IPS-20b (cell line): ENCODE measurements around the gene ATP11B.

ENCODE experiments used
- H3K27ac ChIP-seq: one replicate; pipeline ENCODE4 v1.5.1; 2013; ENCODE audit warnings: low read length
- H3K27me3 ChIP-seq: 2 replicates; pipeline ENCODE4 v1.6.1; 2013; ENCODE audit warnings: mild to moderate bottlenecking, low read length, inconsistent platforms; ENCODE audit not compliant: insufficient read depth
- H3K36me3 ChIP-seq: 2 replicates; pipeline ENCODE4 v1.6.1; 2013; ENCODE audit warnings: low read depth, mild to moderate bottlenecking, inconsistent platforms, low read length, moderate library complexity; ENCODE audit not compliant: insufficient read depth
- H3K4me1 ChIP-seq: 2 replicates; pipeline ENCODE4 v1.6.1; 2013; ENCODE audit warnings: mild to moderate bottlenecking, control low read depth, inconsistent platforms, low read length, moderate library complexity; ENCODE audit not compliant: insufficient read depth
- H3K4me3 ChIP-seq: 2 replicates; pipeline ENCODE4 v1.5.1; 2013; ENCODE audit warnings: mild to moderate bottlenecking, low read length, inconsistent platforms
- H3K9ac ChIP-seq: 2 replicates; pipeline ENCODE4 v1.6.1; 2013; ENCODE audit warnings: low read depth, mild to moderate bottlenecking, inconsistent platforms, low read length, moderate library complexity
- H3K9me3 ChIP-seq: 2 replicates; pipeline ENCODE4 v1.6.1; 2013; ENCODE audit warnings: mild to moderate bottlenecking, low read depth, low read length, inconsistent platforms; ENCODE audit not compliant: insufficient read depth

ATP11B gene

DNA sequence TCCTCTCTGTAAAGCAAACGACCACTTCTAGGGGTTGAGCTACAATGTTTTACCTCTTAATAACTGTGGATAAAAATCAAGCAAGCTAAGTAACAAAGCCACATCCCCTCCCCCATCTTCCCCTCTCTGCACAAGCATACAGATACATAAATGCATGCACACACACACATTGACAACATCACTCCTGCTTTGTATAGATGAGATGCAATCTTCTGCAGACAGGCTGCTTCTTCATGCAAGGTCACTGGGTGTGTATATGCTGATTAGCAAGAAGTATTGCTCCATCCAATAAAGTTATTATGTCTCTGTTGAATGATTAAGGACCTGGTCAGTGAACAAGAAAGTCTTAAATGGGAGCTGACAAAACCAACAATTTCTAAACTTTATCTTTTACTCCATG, 8.8 kb upstream of the ATP11B start:
- Histone ChIP-seq H3K9ac (no peak overlapping the region), H3K27ac (no peak overlapping the region), H3K4me1 (no peaks in the 10 kb centered on the region), H3K4me3 (no peak overlapping the region), H3K9me3 (no peaks in the 10 kb centered on the region), H3K27me3 (peaks cover 7% of the 10 kb centered on the region; the same call in 1 of the 2 replicates), H3K36me3 (no peaks in the 10 kb centered on the region)

DNA sequence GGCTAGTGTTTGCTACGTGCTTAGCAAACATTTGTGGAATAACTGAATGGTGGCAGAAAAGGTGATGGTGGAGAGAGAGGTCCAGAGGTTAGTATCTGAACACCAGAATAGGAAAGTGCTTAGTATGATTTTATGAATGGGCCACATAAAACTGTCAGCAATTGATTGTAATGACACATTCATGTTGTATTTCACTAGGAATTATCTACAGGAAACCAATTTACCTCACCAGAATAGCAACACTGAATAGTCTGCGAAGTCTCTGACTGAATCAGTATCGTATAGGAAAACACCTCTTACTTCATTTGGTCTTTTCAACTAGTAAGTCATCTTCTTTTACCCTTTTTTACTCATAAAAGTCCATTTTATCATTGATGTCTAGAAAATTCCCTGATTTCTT, 8.2 kb upstream of the ATP11B start:
- Histone ChIP-seq H3K4me1 (no peaks in the 10 kb centered on the region), H3K4me3 (no peak overlapping the region), H3K36me3 (no peaks in the 10 kb centered on the region), H3K27ac (no peak overlapping the region), H3K9me3 (no peaks in the 10 kb centered on the region), H3K9ac (no peak overlapping the region), H3K27me3 (peaks cover 13% of the 10 kb centered on the region)

DNA sequence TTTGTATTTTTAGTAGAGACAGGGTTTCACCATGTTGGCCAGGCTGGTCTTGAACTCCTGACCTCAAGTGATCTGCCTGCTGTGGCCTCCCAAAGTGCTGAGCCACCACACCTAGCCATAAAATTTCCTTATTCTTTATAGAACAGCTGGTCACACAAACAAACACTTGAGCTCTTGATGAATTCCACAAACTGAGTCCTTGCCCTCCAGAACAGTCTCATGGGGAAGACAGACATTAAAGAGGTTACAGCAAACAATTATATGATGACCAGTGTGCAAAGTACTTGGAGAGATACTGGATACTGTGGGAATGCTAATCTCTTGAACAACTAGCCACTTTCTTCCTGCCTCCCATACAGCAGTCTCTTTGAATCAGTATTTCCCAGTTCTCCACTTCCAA, 7.5 kb upstream of the ATP11B start:
- H3K27ac ChIP-seq = no peak overlapping the region
- H3K4me3 ChIP-seq = no peak overlapping the region
- H3K36me3 ChIP-seq = no peaks in the 10 kb centered on the region
- H3K9ac ChIP-seq = no peak overlapping the region
- H3K27me3 ChIP-seq = peaks cover 19% of the 10 kb centered on the region
- no peaks in the 10 kb centered on the region for H3K9me3 ChIP-seq
- H3K4me1 ChIP-seq = no peaks in the 10 kb centered on the region

DNA sequence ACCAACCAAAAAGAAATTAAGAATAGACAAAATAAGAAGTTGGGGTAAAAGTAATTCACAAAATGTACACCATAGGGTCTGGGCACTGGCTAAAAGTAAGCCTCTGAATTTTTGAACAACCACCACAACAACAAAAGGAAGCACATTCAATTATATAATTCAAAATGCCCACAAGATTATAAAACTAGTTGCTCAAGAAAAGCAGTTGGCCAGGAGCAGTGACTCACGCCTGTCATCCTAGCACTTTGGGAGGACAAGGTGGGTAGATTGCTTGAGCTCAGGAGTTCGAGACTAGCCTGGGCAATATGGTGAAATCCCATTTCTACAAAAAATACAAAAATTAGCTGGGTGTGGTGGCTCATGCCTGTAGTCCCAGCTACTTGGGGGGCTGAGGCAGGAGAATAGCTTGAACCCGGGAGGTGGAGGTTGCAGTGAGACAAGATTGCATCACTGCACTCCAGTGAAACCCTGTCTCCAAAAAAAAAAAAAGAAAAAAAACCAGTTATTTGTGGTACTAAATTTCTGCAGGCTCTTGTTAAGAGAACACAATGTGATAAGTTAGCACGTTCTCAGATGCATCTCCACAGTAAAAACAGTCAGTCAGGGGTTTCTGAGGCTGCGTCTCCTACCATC, 6.6 kb upstream of the ATP11B start:
- H3K9ac ChIP-seq = no peak overlapping the region
- H3K36me3 ChIP-seq = no peaks in the 10 kb centered on the region
- no peak overlapping the region for H3K4me3 ChIP-seq
- peaks cover 23% of the 10 kb centered on the region for H3K27me3 ChIP-seq
- H3K9me3 ChIP-seq = no peaks in the 10 kb centered on the region
- no peaks in the 10 kb centered on the region for H3K4me1 ChIP-seq
- no peak overlapping the region for H3K27ac ChIP-seq

DNA sequence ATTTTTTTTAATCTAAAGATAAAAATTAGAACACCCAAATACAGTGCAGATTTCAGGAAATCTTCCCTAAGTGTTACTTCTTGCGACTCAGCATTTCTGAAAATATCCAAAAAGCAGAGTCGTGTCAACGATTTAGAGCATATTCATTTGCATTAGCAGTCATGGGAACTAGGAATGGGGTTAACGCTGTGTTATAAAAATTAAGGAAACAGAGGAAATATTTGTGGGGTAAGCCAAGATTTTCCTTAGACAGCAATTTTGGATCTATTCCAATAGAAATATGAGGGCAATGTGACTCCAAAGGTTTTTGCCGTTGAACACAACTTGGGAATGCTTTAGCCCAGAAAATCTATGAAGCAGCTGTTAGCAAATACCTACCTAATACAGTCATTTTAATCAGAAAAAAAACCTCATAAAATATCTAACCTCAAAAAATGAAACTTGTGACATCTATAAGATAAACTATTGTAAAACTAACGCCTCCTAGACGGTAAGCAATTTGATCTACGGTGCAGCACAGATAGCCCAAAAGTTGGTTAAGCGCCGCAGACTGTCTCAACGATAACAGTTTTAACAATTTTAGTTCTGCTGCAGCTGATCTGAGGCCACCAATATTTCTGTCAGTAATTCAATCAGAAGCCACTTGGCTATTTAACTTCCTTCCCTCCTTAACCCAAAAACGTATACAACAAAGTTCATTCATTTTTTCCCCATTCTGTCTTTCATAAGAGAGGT, 5.8 kb upstream of the ATP11B start:
- H3K4me3 ChIP-seq = no peak overlapping the region
- H3K27me3 ChIP-seq = peaks cover 23% of the 10 kb centered on the region
- H3K27ac ChIP-seq = no peak overlapping the region
- no peaks in the 10 kb centered on the region for H3K9me3 ChIP-seq
- no peaks in the 10 kb centered on the region for H3K36me3 ChIP-seq
- no peak overlapping the region for H3K9ac ChIP-seq
- H3K4me1 ChIP-seq = no peaks in the 10 kb centered on the region

DNA sequence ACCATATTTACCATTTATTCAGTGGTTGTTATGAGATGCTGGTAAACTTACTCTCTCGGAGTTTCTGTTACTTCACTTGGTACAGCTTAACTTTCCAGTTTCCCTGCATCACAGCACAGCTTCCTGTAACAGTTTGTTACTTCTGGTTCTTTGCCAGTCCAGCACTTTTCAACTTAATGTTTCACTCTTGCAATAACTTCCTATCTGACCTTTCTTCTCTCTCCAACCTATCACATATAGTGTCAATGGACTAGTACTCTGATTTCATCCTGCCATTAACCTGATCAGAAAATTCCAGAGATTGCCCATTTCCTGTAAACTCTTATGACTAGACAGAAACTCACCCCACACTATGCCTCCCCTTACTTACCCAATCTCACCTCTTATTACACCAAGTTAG, 3.9 kb upstream of the ATP11B start:
- Histone ChIP-seq H3K4me3 (no peak overlapping the region), H3K4me1 (no peaks in the 10 kb centered on the region), H3K36me3 (no peaks in the 10 kb centered on the region), H3K9ac (no peak overlapping the region), H3K9me3 (no peaks in the 10 kb centered on the region), H3K27me3 (peaks cover 27% of the 10 kb centered on the region), H3K27ac (no peak overlapping the region)

DNA sequence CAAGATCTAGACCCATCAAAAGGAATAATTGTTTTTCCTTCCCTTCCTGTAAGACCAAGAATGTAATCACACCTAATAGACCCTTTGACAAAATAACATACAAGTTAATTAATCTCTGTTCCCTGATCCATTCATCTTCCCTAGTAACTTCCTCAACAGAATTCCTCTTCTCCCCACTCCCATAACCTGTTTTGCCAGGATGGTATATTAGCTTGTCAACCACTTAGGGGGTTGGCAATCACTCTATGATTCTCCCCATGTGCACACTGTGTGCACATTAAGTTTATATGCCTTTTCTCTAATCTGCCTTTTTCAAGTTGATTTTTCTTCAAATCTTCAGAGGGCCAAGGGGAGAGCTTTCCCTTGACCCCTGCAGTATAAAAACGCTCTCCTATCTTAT, 2.7 kb upstream of the ATP11B start:
- H3K27ac ChIP-seq = no peak overlapping the region
- H3K27me3 ChIP-seq = peaks cover 40% of the 10 kb centered on the region
- H3K9ac ChIP-seq = no peak overlapping the region
- no peaks in the 10 kb centered on the region for H3K4me1 ChIP-seq
- H3K36me3 ChIP-seq = no peaks in the 10 kb centered on the region
- H3K9me3 ChIP-seq = no peaks in the 10 kb centered on the region
- H3K4me3 ChIP-seq = no peak overlapping the region

DNA sequence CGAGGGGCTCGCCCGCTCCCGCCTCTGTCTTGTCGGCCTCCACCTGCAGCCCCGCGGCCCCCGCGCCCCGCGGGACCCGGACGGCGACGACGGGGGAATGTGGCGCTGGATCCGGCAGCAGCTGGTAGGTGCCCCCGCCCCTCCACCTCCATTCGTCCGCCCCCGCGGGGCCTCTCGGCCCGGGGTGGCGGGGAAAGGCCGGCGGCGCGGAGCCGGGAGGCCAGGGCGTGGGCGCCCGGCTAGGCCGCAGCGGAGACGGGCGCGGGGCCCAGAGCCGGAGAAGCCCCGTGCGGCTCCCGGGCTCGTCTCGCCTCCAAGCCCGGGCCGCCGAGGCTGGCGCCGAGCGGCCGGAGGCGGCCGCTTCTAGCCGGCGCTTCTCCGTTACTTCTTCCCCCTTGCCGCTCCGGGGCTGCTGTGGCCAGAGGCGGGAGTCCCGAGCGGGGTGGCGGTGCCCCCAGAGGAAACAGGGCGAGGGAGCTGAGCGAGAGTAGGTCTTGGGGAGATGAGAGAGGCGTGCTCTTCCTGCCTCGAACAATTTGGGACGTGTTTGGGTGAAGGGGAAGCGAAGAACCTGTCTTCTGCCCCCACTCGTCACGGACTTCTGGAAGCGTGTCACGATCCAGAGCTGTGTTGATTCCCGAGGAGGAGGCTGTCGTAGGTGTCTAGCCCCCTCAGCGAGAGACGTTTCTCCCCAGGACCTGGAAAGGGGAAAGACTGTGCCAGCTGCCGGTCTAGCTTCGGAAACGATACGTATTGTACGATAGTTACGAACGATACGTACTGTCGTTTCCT, 555 bp downstream of the ATP11B start:
- Histone ChIP-seq H3K4me3 (peak overlapping the region; percentile 95), H3K27me3 (peaks cover 42% of the 10 kb centered on the region), H3K36me3 (no peaks in the 10 kb centered on the region), H3K9me3 (no peaks in the 10 kb centered on the region), H3K27ac (no peak overlapping the region), H3K9ac (peak overlapping the region; percentile 62; the same call in 1 of the 2 replicates), H3K4me1 (no peaks in the 10 kb centered on the region)

DNA sequence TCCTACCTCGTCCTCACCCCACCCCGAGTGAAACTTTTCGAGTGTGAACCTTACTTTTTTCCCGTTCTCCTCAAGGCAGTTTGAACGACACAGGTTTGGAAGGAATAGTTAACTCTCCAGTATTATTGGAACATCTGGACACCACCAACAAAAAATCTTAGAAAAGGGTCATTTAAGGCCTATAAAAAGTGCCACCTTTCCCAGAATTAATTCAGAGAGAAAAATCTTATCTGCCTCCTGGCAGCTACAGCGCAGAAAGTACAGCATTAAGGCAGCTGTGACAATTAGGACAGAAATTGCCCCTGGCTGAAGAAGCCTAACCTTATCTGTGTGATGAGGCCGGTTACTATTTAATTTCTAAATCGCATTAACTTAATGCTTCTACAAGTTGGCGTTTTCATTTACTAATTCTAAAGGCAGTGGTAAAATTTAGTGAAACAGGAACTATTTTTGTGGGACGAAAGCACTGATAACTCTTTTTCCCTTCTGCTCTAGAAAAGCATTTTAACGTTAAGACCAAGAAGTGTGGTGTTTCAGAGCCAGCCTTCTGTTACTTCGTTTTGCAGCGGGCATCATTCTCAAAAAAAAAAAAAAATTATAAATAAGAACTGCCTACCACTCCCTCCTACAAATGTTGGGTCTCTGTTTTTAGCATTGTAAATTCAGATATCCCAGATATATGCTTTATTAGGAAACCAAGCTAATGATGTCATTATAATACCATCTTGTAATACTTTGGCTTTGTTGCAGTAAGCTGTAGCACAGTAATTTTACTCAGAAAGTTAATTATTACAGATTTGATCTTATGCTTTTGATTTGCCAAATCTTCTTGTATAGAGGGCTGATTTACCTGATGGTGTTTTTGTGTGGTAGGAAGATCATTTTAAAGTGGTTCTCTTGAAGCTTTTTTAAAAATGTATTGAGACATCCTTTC, 1.4 kb downstream of the ATP11B start:
- no peak overlapping the region for H3K27ac ChIP-seq
- H3K36me3 ChIP-seq = no peaks in the 10 kb centered on the region
- peaks cover 35% of the 10 kb centered on the region for H3K27me3 ChIP-seq
- H3K9me3 ChIP-seq = no peaks in the 10 kb centered on the region
- peak overlapping the region; percentile 62; the same call in 1 of the 2 replicates for H3K9ac ChIP-seq
- peak overlapping the region; percentile 95 for H3K4me3 ChIP-seq
- H3K4me1 ChIP-seq = no peaks in the 10 kb centered on the region

DNA sequence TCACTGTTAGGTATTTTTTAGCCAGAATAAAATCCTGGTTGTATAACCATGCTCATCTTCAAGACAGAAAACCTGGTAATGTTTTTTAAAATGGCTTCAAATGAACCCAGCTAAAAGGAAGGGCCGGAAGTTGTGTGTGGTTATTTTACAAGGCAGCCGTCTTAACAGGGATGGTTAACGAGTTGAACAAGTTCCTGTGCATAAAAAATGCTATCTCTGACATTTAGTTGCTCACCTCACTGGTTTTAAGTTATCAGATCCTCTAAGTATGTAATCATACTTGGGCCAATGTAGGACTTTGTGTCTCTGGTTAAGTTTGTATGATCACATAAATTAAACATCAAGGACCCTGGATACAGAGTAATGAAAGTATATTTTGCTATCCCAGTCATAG, 2.1 kb downstream of the ATP11B start:
- Histone ChIP-seq H3K4me1 (no peaks in the 10 kb centered on the region), H3K27ac (no peak overlapping the region), H3K27me3 (peaks cover 28% of the 10 kb centered on the region), H3K36me3 (no peaks in the 10 kb centered on the region), H3K9me3 (no peaks in the 10 kb centered on the region), H3K4me3 (0 out of 2 replicates have a peak overlapping the region, but pooled peaks have one; percentile 95), H3K9ac (no peak overlapping the region)

DNA sequence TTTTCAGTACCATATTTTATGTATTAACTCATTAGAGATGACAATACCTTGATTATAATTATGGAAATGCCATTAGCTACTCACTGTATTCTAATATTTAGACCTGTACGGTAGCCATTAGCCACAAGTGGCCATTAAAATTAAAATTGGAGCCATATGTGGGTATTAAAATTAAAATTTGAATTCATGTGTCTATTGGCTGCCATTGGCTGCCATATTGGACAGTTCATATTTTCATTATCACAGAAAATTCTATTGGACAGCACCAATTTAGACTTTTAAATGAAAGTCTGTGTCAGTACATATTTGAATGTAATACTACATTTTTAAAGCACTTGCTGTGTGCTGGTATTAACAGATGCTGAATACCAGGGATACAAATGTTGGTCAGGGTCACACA, 3.0 kb downstream of the ATP11B start:
- Histone ChIP-seq H3K4me1 (no peaks in the 10 kb centered on the region), H3K9me3 (no peaks in the 10 kb centered on the region), H3K27me3 (peaks cover 21% of the 10 kb centered on the region), H3K36me3 (no peaks in the 10 kb centered on the region), H3K27ac (no peak overlapping the region), H3K4me3 (no peak overlapping the region), H3K9ac (no peak overlapping the region)
